Sigmoid colon (tissue), 7 donors: ENCODE measurements around the gene MYT1. TPM values are rescaled to one million over a fixed set of nuclear protein-coding genes. Genes with fewer than 3 reads are reported as not detected.
"Not testable (repeated sequence)": the region's sequence is repeated elsewhere in the genome, so short reads cannot be mapped to it uniquely, and the experiment has no call there.

Experiments
- DNase-seq: peaks from one replicate; pipeline ENCODE4 v3.0.0-alpha.2; 2019
- H3K27ac ChIP-seq, 4 donors: fragments of 200-600 bp; sonication (generic); one replicate each; pipeline ENCODE4 v1.5.1; 2016 to 2019; ENCODE audit warnings: mild to moderate bottlenecking in 1 of 4
- H3K27me3 ChIP-seq, 3 donors: fragments of 200-600 bp; sonication (generic); one replicate each; pipeline ENCODE4 v1.5.1; 2019; ENCODE audit warnings: mild to moderate bottlenecking in 1 of 3
- H3K36me3 ChIP-seq, 4 donors: fragments of 200-600 bp; sonication (generic); one replicate each; pipeline ENCODE4 v1.5.1; 2016 to 2019
- H3K4me1 ChIP-seq, 4 donors: fragments of 200-600 bp; sonication (generic); one replicate each; pipeline ENCODE4 v1.5.1; 2017 to 2019
- H3K4me3 ChIP-seq, 4 donors: fragments of 200-600 bp; sonication (generic); one replicate each; pipeline ENCODE4 v1.5.1; 2017 to 2019; ENCODE audit warnings: mild to moderate bottlenecking in 2 of 4, moderate library complexity in 1 of 4
- H3K9me3 ChIP-seq, 4 donors: fragments of 200-600 bp in 3 of 4; sonication (generic) in 3 of 4; one replicate each; pipeline versions ENCODE4 v1.5.1 to v1.6.1; 2013 to 2019
- EP300 ChIP-seq, 4 donors: sonication (generic); formaldehyde crosslinking; IDR thresholded peaks; one replicate each; pipeline ENCODE4 v1.6.1; 2017; ENCODE audit warnings: antibody characterized with exemption in 4 of 4
- POLR2A ChIP-seq, 2 donors: fragments of 450-650 bp; IDR thresholded peaks; one replicate each; pipeline ENCODE4 v1.6.1; 2016; ENCODE audit warnings: antibody characterized with exemption in 2 of 2, mild to moderate bottlenecking in 2 of 2, moderate library complexity in 2 of 2
- POLR2AphosphoS5 ChIP-seq, 4 donors: sonication (generic); formaldehyde crosslinking; IDR thresholded peaks; one replicate each; pipeline ENCODE4 v1.6.1; 2017; ENCODE audit warnings: antibody characterized with exemption in 4 of 4
- WGBS, 2 donors: extraction: QIAGEN DNeasy Blood & Tissue Kit; methylation state at CpG; one replicate each; pipeline ENCODE4 v1.1.7; 2013; 5-methylcytosine and 5-hydroxymethylcytosine counted together
- intact Hi-C: fragments of 100-400 bp; cut with DNase I; formaldehyde crosslinking; loops from one replicate; pipeline ENCODE4 v1.15.1; 2023
- polyA plus RNA-seq, 3 donors: library from polyadenylated mRNA; stranded (reverse); fragments of 200-250 nt; gene quantifications; one replicate each; pipeline ENCODE4 v1.2.3, GENCODE V29; 2013
- total RNA-seq, 4 donors: library from RNA; depleted of rRNA; stranded (reverse); fragments of >200 nt; gene quantifications; one replicate each; pipeline ENCODE4 v1.1.0, GENCODE V29; 2016
- TF ChIP-seq, protein P1 (sequence below), 4 experiments: fragments of 450-650 bp in 3 of 4; fragments of 200-600 bp in 1 of 4; IDR thresholded peaks; one replicate each; pipeline ENCODE4 v1.5.1; 2016 to 2019; ENCODE audit warnings: antibody characterized with exemption in 4 of 4, mild to moderate bottlenecking in 3 of 4, moderate library complexity in 2 of 4
- donor health status: healthy with polysubstance abuse.
- donor health status: Bipolar disorder and iron deficiency.
- donor health status: healthy.

Gene MYT1
- total and polyA plus RNA-seq, 7 donors: under 0.01 to 1.1 (median 0.27) TPM; not detected in 2

DNA sequence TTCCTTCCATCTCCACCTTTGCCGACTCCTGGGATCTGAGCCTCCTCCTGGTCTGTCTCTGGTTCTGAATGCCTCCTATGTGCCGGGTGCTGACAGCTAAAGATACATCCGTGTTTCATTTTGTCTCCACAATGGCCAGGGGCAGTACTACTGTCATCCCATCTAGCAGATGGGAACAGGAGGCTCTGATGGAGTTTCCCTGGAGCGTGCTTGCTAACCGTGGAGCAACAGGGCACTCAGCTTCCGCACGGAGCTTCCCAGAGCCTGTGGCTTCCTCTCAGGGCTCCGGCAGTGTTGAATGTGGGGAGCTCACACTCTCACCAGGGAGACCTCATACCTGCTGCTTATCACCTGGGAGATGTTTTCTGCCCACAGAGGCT, 45.0 kb upstream of the MYT1 start:
- intact Hi-C loops: no loop called here
- 66 to 88% methylated on average over 8 of the region's 8 CpGs for WGBS, 2 donors
- no peak for DNase-seq
- H3K9me3 ChIP-seq: no peaks in the 10 kb centered on the region
- H3K27ac ChIP-seq: no peak overlapping the region
- TF ChIP-seq POLR2AphosphoS5 (IDR thresholded peaks at IDR 0.05): no peak
- TF ChIP-seq, protein P1, sequence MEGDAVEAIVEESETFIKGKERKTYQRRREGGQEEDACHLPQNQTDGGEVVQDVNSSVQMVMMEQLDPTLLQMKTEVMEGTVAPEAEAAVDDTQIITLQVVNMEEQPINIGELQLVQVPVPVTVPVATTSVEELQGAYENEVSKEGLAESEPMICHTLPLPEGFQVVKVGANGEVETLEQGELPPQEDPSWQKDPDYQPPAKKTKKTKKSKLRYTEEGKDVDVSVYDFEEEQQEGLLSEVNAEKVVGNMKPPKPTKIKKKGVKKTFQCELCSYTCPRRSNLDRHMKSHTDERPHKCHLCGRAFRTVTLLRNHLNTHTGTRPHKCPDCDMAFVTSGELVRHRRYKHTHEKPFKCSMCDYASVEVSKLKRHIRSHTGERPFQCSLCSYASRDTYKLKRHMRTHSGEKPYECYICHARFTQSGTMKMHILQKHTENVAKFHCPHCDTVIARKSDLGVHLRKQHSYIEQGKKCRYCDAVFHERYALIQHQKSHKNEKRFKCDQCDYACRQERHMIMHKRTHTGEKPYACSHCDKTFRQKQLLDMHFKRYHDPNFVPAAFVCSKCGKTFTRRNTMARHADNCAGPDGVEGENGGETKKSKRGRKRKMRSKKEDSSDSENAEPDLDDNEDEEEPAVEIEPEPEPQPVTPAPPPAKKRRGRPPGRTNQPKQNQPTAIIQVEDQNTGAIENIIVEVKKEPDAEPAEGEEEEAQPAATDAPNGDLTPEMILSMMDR (IDR thresholded peaks at IDR 0.05): no peak
- TF ChIP-seq POLR2A (IDR thresholded peaks at IDR 0.05): no peak
- TF ChIP-seq EP300 (IDR thresholded peaks at IDR 0.05): no peak
- H3K36me3 ChIP-seq: no peaks in the 10 kb centered on the region
- H3K4me3 ChIP-seq: no peak overlapping the region
- H3K27me3 ChIP-seq: peaks cover 0 to 20% (median 11%) of the 10 kb centered on the region in 3 donors
- H3K4me1 ChIP-seq: peaks cover 0 to 8% (median 5%) of the 10 kb centered on the region in 4 donors

DNA sequence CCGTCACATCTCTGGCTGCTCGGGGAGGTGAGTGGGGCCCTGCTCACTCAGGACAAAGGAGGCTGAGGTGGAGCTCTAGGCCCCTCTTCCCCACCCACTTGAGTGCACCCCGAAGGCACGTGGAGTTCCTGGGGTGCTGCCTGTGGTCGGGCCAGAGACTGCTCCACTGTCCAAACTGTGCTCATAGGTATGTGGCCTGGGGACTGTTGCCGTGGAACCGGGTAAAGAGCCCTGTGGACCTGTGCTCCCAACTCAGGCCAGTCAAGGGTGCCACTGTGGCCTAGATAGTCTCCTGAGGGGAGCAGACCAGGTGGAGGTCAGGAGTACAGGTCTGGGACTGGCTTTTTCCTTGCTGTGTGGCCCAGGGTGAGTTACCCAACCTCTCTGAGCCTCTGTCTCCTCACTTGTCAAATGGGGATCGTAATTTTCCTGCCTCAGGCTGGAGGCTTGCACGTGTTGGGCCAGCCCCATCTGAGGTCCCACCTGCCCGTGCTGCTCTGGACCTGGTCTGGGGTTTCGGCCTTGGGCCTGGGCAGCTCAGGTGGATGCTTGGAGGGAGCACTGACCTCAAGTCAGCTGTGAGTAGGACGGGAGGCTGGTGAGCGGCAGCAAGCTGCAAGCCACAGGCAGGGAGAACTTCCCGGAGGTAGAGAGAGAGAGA, 44.4 kb upstream of the MYT1 start:
- H3K27me3 ChIP-seq: peaks cover 0 to 25% (median 11%) of the 10 kb centered on the region in 3 donors
- no peaks in the 10 kb centered on the region for H3K9me3 ChIP-seq
- H3K27ac ChIP-seq: no peak overlapping the region
- TF ChIP-seq, protein P1 (IDR thresholded peaks at IDR 0.05): no peak
- TF ChIP-seq EP300 (IDR thresholded peaks at IDR 0.05) (no peak), POLR2AphosphoS5 (IDR thresholded peaks at IDR 0.05) (no peak), POLR2A (IDR thresholded peaks at IDR 0.05) (no peak)
- DNase-seq: peak; percentile 57
- H3K4me3 ChIP-seq: no peak overlapping the region
- 60 to 66% methylated on average over 14 of the region's 14 CpGs for WGBS, 2 donors
- H3K36me3 ChIP-seq: no peaks in the 10 kb centered on the region
- intact Hi-C loops: loop anchor here (1.0 to 2.0 kb wide), 2 partner anchors 37 to 81 kb away; no protein-coding TSS in a partner anchor
- peaks cover 0 to 8% (median 5%) of the 10 kb centered on the region in 4 donors for H3K4me1 ChIP-seq

DNA sequence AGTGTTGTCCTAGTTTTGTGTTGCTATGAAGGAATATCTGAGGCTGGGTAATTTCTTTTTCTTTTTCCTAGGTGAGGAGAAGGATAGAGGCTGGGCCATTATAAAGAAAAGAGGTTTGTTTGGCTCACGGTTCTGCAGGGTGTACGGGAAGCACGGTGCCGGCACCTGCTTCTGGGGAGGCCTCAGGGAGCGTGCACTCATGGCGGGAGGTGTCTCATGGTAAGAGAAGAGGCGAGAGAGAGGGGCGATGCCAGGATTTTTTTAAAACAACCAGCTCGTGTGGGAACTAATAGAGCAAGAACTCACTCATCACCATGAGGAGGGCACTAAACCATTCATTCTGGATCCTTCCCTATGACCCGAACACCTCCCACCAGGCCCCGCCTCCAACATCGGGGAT, 42.7 kb upstream of the MYT1 start:
- WGBS, 2 donors: 73 to 88% methylated on average over 12 of the region's 12 CpGs
- Histone ChIP-seq H3K9me3 (no peaks in the 10 kb centered on the region), H3K4me3 (no peak overlapping the region), H3K27me3 (peaks cover 0 to 31% (median 11%) of the 10 kb centered on the region in 3 donors), H3K4me1 (peaks cover 0 to 8% (median 5%) of the 10 kb centered on the region in 4 donors), H3K36me3 (no peaks in the 10 kb centered on the region), H3K27ac (no peak overlapping the region)
- peak; percentile 36 for DNase-seq
- intact Hi-C loops: loop anchor here (2.0 kb wide), 1 partner anchor 83 kb away; no protein-coding TSS in a partner anchor
- TF ChIP-seq POLR2A (IDR thresholded peaks at IDR 0.05): no peak
- TF ChIP-seq, protein P1 (IDR thresholded peaks at IDR 0.05): no peak
- TF ChIP-seq EP300 (IDR thresholded peaks at IDR 0.05): no peak
- no peak for TF ChIP-seq POLR2AphosphoS5 (IDR thresholded peaks at IDR 0.05)

DNA sequence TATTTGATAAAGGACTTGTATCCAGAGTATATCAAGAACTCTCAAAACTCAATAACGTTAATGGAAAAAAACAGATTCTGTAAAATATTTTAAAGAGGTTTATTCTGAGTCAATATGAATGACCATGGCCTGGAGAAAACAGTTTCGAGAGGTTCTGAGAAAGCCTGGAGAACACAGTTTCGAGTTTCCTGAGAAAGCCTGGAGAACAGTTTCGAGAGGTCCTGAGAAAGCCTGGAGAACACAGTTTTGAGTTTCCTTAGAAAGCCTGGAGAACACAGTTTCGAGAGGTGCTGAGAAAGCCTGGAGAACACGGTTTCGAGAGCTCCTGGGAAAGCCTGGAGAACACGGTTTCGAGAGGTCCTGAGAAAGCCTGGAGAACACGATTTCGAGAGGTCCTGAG, 41.3 kb upstream of the MYT1 start:
- H3K36me3 ChIP-seq, H3K4me1 ChIP-seq, H3K27ac ChIP-seq, H3K4me3 ChIP-seq, DNase-seq, H3K9me3 ChIP-seq, intact Hi-C loops: not testable (repeated sequence)
- H3K27me3 ChIP-seq: peaks cover 0 to 32% (median 11%) of the 10 kb centered on the region in 3 donors
- 84 to 89% methylated on average over 11 of the region's 11 CpGs for WGBS, 2 donors

DNA sequence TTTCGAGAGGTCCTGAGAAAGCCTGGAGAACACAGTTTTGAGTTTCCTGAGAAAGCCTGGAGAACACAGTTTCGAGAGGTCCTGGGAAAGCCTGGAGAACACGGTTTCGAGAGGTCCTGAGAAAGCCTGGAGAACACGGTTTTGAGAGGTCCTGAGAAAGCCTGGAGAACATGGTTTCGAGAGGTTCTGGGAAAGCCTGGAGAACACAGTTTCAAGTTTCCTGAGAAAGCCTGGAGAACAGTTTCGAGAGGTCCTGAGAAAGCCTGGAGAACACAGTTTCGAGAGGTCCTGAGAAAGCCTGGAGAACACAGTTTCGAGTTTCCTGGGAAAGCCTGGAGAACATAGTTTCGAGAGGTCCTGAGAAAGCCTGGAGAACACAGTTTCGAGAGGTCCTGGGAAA, 40.7 kb upstream of the MYT1 start:
- WGBS, 2 donors: 87 to 91% methylated on average over 11 of the region's 11 CpGs
- peaks cover 0 to 36% (median 11%) of the 10 kb centered on the region in 3 donors for H3K27me3 ChIP-seq
- H3K36me3 ChIP-seq, DNase-seq, H3K4me3 ChIP-seq, H3K4me1 ChIP-seq, H3K27ac ChIP-seq, H3K9me3 ChIP-seq, intact Hi-C loops: not testable (repeated sequence)
